OCI-LY7 (cell line): ENCODE measurements around the gene MMP15. TPM values are rescaled to one million over a fixed set of nuclear protein-coding genes. Genes with fewer than 3 reads are reported as not detected.

Experiments used
- BruUV-seq: library from RNA; stranded (reverse); fragments of 400-500 nt; replicated peaks from 2 replicates; lab custom pipeline; 2021; lab: Mats Ljungman, UMichigan
- CTCF ChIA-PET: fragments of 300-600 bp; sonication (Branson Sonifier 250); formaldehyde crosslinking; loops from one replicate; lab custom pipeline; 2022; ENCODE audit warnings: antibody characterized with exemption; ENCODE audit not compliant: unreplicated experiment; lab: Charles Lee
- POLR2A ChIA-PET: fragments of 300-600 bp; sonication (Branson Sonifier 250); formaldehyde crosslinking; loops from one replicate; lab custom pipeline; 2022; ENCODE audit warnings: antibody characterized with exemption; lab: Charles Lee
- DNase-seq: peaks from one replicate; pipeline ENCODE4 v3.0.0-alpha.2; 2015; ENCODE audit warnings: low spot score
- H2AFZ ChIP-seq: fragments of 200-600 bp; sonication (generic), shearing (Covaris generic); 2 replicates; pipeline ENCODE4 v1.6.1; 2014; ENCODE audit warnings: mild to moderate bottlenecking, antibody characterized with exemption, low read length, moderate library complexity
- H3K27ac ChIP-seq: fragments of 200-600 bp; sonication (generic); 2 replicates; pipeline ENCODE4 v1.5.1; 2014; ENCODE audit warnings: mixed run types, low read depth, mild to moderate bottlenecking, moderate library complexity, low read length, inconsistent platforms; ENCODE audit not compliant: poor library complexity, severe bottlenecking
- H3K36me3 ChIP-seq: fragments of 200-600 bp; sonication (generic); 2 replicates; pipeline ENCODE4 v1.6.1; 2014; ENCODE audit warnings: mild to moderate bottlenecking, antibody characterized with exemption, low read length, moderate library complexity, mixed read lengths; ENCODE audit not compliant: insufficient read depth
- H3K4me1 ChIP-seq: fragments of 200-600 bp; sonication (generic); 2 replicates; pipeline ENCODE4 v1.5.1; 2014; ENCODE audit warnings: mild to moderate bottlenecking, low read length; ENCODE audit not compliant: insufficient read depth, poor library complexity, severe bottlenecking
- H3K4me2 ChIP-seq: fragments of 200-600 bp; sonication (generic); 2 replicates; pipeline ENCODE4 v1.6.1; 2014; ENCODE audit warnings: mild to moderate bottlenecking, low read length
- H3K4me3 ChIP-seq: fragments of 200-600 bp; sonication (generic); 2 replicates; pipeline ENCODE4 v1.5.1; 2014; ENCODE audit warnings: mild to moderate bottlenecking, low read depth, low read length; ENCODE audit not compliant: poor library complexity, severe bottlenecking
- H3K79me2 ChIP-seq: fragments of 200-600 bp; sonication (generic); 2 replicates; pipeline ENCODE4 v1.6.1; 2016; ENCODE audit warnings: low read depth, mild to moderate bottlenecking, low read length, moderate library complexity, mixed read lengths; ENCODE audit not compliant: insufficient read depth
- H3K9me2 ChIP-seq: fragments of 200-600 bp; sonication (generic); 2 replicates; pipeline ENCODE4 v1.6.1; 2016; ENCODE audit warnings: mild to moderate bottlenecking, low read length, mixed read lengths; ENCODE audit not compliant: insufficient read depth
- H3K9me3 ChIP-seq: fragments of 200-600 bp; sonication (generic); 2 replicates; pipeline ENCODE4 v1.6.1; 2014; ENCODE audit warnings: mild to moderate bottlenecking, mixed run types, low read length, mixed read lengths
- H4K20me1 ChIP-seq: fragments of 200-600 bp; sonication (generic); 2 replicates; pipeline ENCODE4 v1.6.1; 2014; ENCODE audit warnings: mild to moderate bottlenecking, antibody characterized with exemption, low read length, moderate library complexity, mixed read lengths; ENCODE audit not compliant: insufficient read depth
- CTCF ChIP-seq: fragments of 200-600 bp; sonication (generic); conservative IDR thresholded peaks from 2 replicates; pipeline ENCODE4 v1.5.1; 2014; ENCODE audit warnings: mild to moderate bottlenecking, antibody characterized with exemption, low read length, moderate library complexity, mixed read lengths
- EZH2phosphoT487 ChIP-seq: fragments of 200-600 bp; sonication (generic); IDR thresholded peaks from 2 replicates; pipeline ENCODE4 v1.6.1; 2018; ENCODE audit warnings: low read depth, borderline replicate concordance, mild to moderate bottlenecking, mixed run types, antibody characterized with exemption, low read length, moderate library complexity, mixed read lengths
- intact Hi-C: fragments of 100-400 bp; cut with micrococcal nuclease; formaldehyde crosslinking; loops from one replicate; pipeline ENCODE4 v1.10.0; 2022; ENCODE audit not compliant: unreplicated experiment
- total RNA-seq, 2 experiments: library from RNA; depleted of rRNA in 1 of 2; stranded (reverse); fragments of >200 nt in 1 of 2; shearing (Covaris generic) in 1 of 2; gene quantifications; 2 replicates each; pipeline ENCODE4 v1.2.3, GENCODE V29; 2014 to 2022

Gene MMP15
- total RNA-seq, 2 experiments from 2014 or later: 0.21 TPM; not detected in 1

DNA sequence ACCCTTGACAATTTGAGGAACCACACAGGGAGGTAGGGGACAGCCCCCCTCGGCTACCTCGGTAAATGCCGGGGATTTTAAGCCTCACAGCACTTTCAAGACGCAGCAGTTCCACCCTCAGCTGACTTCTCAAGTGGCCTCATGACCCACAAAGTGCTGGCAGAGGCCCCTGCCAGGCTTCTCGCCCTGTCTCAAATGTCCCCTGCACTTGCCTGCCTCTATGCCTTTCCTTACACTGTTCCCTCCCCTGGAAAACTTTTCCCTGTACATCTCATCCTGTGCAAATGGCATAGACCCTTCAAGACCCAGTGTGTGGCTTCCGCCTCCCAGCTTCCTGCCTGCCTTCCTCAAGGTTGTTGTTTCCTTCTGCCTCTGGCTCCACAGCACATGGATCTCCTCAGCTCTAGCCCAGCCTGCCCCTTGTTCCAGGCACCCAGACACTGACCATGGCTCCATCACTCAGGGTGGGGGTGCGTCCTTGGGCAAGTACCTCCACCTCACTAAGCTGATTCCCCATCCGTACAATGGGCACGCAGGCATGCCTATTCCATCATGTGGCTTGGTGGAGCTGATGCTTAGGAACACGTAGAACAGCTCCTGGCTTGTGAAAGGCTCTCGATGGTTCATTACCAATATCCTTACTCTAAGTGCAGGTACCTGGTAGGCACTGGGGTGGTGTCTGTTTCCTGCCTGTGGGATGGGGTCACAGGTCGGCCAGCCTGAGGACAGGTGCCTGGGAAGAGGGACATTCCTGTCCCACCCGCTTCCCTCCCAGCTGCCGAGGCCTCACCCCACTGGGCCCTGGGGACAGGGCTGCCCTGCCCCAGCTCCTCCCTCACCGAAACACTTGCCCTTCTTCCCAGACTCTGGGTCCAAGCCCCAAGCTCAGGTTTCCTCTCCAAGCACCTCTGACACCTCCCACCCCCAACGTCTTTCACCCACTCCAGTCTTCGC lies 24.0 kb downstream of the MMP15 start:
- intact Hi-C loops: no loop called here

GRCh38 chr16:58051296-58051695 lies 25.7 kb downstream of the MMP15 start:
- Histone ChIP-seq H3K4me1 (no peaks in the 10 kb centered on the region), H3K79me2 (no peaks in the 10 kb centered on the region), H3K4me3 (no peak overlapping the region), H3K4me2 (no peak overlapping the region), H3K9me2 (no peaks in the 10 kb centered on the region), H3K9me3 (no peaks in the 10 kb centered on the region), H3K36me3 (no peaks in the 10 kb centered on the region), H2AFZ (no peak overlapping the region), H3K27ac (no peak overlapping the region), H4K20me1 (no peaks in the 10 kb centered on the region)
- TF ChIP-seq CTCF (no peak), EZH2phosphoT487 (no peak)
- no TSS peak for BruUV-seq
- intact Hi-C loops: no loop called here
- DNase-seq: no peak
- ChIA-PET CTCF (no interaction called here), POLR2A (no interaction called here)

More for the DNA sequence above, 24.0 kb downstream of the MMP15 start:
- Histone ChIP-seq H3K36me3 (no peaks in the 10 kb centered on the region), H3K9me2 (no peaks in the 10 kb centered on the region), H3K4me2 (no peak overlapping the region), H3K9me3 (no peaks in the 10 kb centered on the region), H3K79me2 (no peaks in the 10 kb centered on the region), H3K4me1 (no peaks in the 10 kb centered on the region), H3K27ac (no peak overlapping the region), H3K4me3 (no peak overlapping the region), H4K20me1 (no peaks in the 10 kb centered on the region), H2AFZ (no peak overlapping the region)
- TF ChIP-seq CTCF (no peak), EZH2phosphoT487 (no peak)
- POLR2A ChIA-PET: interaction anchor here (0.5 kb wide), 1 partner anchor 359 kb away, joined by 4 read pairs; no protein-coding TSS in a partner anchor
- BruUV-seq: no TSS peak
- CTCF ChIA-PET: no interaction called here
- no peak for DNase-seq
